H1 (cell line): ENCODE results near the gene RAB3B. TPM values are rescaled to one million over a fixed set of nuclear protein-coding genes. Genes with fewer than 3 reads are reported as not detected.

Source experiments
- polyA plus RNA-seq, 7 experiments: library from polyadenylated mRNA; depleted of rRNA in 3 of 7; stranded (reverse) in 5 of 7; unstranded in 2 of 7; fragments of >200 nt in 5 of 7; fragments of 200-250 nt in 2 of 7; gene quantifications; 1 replicate in 5 of 7; 2 replicates in 1 of 7; 4 replicates in 1 of 7; pipeline versions ENCODE4 v1.2.1 to v1.2.3, GENCODE V29; 2011 to 2013; ENCODE audit warnings: missing spikeins in 2 of 7, mixed read lengths in 2 of 7
- small RNA-seq: library from polyadenylated mRNA; stranded (forward); fragments of <200 nt; extraction: miRNeasy Mini kit (QIAGEN cat#:217004); gene quantifications from one replicate; pipeline ENCODE3, GENCODE V24; 2013; ENCODE audit not compliant: insufficient read depth
- total RNA-seq: library from RNA; stranded (reverse); fragmentation: NEBNext Ultra II Directional; extraction: Animal tissue kit (Norgen Biotek cat#: 25700); gene quantifications from 2 replicates; pipeline ENCODE4 v1.2.1, GENCODE V29; 2021

RAB3B gene
- total and polyA plus RNA-seq, 2 of the 8 experiments (the other 6 are each of a cell fraction or from before 2014, with no cell fraction given): 12.5 to 36.8 TPM

Small RNA genes lying within 50 kb of the gene (small RNA-seq; reads per million reads assigned to genes)
- gene RN7SL290P (not detected), gene RNA5SP48 (1.0 reads per million)

Other genes with a start within 250 kb of the RAB3B start
- 177 and 182 TPM in 2 replicates for gene NRDC, start 112.0 kb downstream of the RAB3B start, total RNA-seq
- 61.6 and 70.2 TPM in 2 replicates for gene NRDC, start 112.0 kb downstream of the RAB3B start, polyA plus RNA-seq (2011; rRNA removed)
- 7.5 and 8.3 TPM in 2 replicates for gene KTI12, start 43.1 kb upstream of the RAB3B start, total RNA-seq
- 16.2 and 17.0 TPM in 2 replicates for gene KTI12, start 43.1 kb upstream of the RAB3B start, polyA plus RNA-seq (2011; rRNA removed)
- 84.6 and 89.8 TPM in 2 replicates for gene TXNDC12, start 64.5 kb upstream of the RAB3B start, total RNA-seq
- 25.8 and 35.2 TPM in 2 replicates for gene TXNDC12, start 64.5 kb upstream of the RAB3B start, polyA plus RNA-seq (2011; rRNA removed)
- 97.3 and 98.3 TPM in 2 replicates for gene BTF3L4, start 65.6 kb upstream of the RAB3B start, total RNA-seq
- 38.0 and 76.1 TPM in 2 replicates for gene BTF3L4, start 65.6 kb upstream of the RAB3B start, polyA plus RNA-seq (2011; rRNA removed)
- 26.4 and 26.5 TPM in 2 replicates for gene ZFYVE9, start 151.4 kb upstream of the RAB3B start, total RNA-seq
- gene ZFYVE9, start 151.4 kb upstream of the RAB3B start, polyA plus RNA-seq (2011; rRNA removed): 4.4 and 5.8 TPM in 2 replicates